ENCODE measurements around the gene IDH2. TPM values are rescaled to one million over a fixed set of nuclear protein-coding genes. Genes with fewer than 3 reads are reported as not detected.
"Not testable (repeated sequence)": the region's sequence is repeated elsewhere in the genome, so short reads cannot be mapped to it uniquely, and the experiment has no call there.

The IDH2 gene
- total RNA-seq: 10 to 100 TPM; 94.3 to 96.4 TPM

DNA sequence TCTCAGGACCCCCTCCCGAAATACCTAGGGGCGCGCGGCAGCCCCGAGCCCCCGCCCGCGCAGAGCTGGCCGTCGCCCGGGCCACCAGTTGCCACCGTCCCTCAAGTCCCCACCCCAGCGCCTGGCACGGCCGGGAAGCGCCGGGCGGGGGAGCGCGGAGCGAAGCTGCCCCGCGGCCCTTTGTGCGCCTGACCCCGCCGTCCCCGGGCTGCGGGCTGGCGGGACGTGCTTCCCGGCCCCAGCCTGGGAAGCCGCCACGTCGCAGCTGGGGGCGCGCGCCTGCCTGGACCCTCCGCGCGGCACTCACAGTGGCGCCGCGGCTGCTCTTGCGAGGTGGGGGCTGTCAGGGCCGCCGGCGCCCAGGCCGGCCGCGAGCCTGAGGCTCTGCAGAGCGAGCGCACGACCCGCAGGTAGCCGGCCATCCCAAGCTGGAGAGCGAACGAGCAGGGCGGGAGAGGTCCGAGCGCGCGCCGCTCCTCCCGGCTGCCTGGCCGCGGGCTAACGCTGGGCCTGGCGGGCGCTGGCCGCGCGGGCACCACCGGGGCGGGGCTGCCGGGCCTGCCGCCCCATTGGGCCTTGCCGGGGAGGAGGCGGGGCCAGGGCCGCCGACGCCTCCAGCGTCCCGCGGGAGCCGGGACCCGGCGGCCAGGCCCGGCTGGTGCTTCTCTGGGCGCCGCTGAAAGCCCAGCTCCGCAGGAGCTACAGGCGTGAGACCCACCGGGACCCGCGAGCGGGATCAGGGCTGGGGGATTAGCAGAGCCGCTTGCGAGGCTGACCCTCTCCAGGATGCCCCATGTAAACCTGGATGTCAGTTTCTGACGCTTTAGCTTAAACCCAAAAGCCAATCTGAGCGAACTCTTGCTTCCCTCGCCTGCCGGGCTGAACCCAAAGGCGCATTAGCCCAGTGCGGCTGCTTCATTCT lies at the start of gene IDH2:
TSS of gene IDH2 (minus strand) at position 500 of the 922 bp plus-strand sequence. CDS start at position 422, 78 bp downstream.
- peaks cover 44 to 52% of the 10 kb centered on the region in 2 donors for H3K4me1 Mint-ChIP-seq (ENCODE audit: low read depth in 2 of 2)
- DNase-seq (ENCODE audit: low spot score) (peak; percentile 89), ATAC-seq (peak; percentile 89 to 95)
- peaks cover 4% of the 10 kb centered on the region for H3K36me3 Mint-ChIP-seq
- peaks cover 0 to 2% of the 10 kb centered on the region in 2 donors for H3K27me3 Mint-ChIP-seq
- H3K9me3 Mint-ChIP-seq: no peaks in the 10 kb centered on the region
- H3K4me3 Mint-ChIP-seq: peak within 1 kb of the TSS; percentile 91
- peak within 1 kb of the TSS; percentile 84 to 90 for H3K27ac Mint-ChIP-seq

DNA sequence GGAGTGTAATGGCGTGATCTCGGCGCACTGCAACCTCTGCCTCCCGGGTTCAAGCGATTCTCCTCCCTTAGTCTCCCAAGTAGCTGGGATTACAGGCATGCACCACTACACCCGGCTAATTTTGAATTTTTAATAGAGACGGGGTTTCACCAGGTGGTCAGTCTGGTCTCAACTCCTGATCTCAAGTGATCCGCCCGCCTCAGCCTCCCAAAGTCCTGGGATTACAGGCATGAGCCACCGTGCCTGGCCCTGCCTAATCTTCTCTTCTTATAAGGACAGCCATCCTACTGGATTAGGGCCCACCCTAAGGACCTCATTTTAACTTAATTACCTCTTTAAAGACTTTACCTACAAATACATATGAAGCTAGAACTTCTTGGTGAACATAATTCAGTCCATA lies 48.3 kb upstream of the IDH2 start:
- H3K36me3 Mint-ChIP-seq; H3K9me3 Mint-ChIP-seq; H3K4me1 Mint-ChIP-seq (ENCODE audit: low read depth in 2 of 2); H3K27me3 Mint-ChIP-seq; DNase-seq (ENCODE audit: low spot score); H3K27ac Mint-ChIP-seq; ATAC-seq; H3K4me3 Mint-ChIP-seq: not testable (repeated sequence)

DNA sequence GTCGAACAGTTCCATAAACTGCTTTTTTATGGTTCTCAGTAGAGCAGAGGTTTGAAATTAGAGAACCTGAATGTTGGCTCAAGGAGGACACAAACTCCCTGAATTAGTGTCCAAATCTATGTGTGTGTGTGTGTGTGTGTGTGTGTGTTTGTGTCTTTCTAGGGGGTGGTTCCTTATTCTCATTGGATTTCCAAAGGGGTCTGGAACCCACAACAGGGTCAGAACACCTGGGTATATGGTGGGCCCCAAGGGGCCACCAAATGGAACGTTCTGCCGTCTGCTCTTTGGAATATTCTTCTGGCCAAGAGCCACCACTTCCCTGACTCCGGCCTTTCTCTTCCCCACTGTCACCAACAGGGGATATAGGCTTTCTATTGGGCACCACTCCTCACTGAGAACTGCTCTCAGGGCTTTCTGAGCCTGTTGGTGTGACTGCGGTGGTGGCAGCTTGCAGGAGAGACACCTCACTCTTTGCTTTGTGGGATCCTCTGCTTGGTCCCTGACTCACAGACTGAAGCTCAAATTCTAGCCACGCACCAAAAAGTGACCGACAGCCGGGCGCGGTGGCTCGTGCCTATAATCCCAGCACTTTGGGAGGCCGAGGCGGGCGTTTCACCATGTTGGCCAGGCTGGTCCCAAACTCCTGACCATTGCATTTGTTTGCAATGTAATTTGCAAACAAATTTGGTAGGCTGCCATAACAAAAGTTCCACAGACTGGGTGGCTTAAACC lies 47.5 kb upstream of the IDH2 start:
- no peaks in the 10 kb centered on the region for H3K27me3 Mint-ChIP-seq
- ATAC-seq: no peak
- H3K4me1 Mint-ChIP-seq (ENCODE audit: low read depth in 2 of 2): peaks cover 0 to 5% of the 10 kb centered on the region in 2 donors
- H3K36me3 Mint-ChIP-seq: no peaks in the 10 kb centered on the region
- H3K27ac Mint-ChIP-seq: no peak overlapping the region
- H3K9me3 Mint-ChIP-seq: no peaks in the 10 kb centered on the region
- H3K4me3 Mint-ChIP-seq: no peak overlapping the region
- no peak for DNase-seq (ENCODE audit: low spot score)

DNA sequence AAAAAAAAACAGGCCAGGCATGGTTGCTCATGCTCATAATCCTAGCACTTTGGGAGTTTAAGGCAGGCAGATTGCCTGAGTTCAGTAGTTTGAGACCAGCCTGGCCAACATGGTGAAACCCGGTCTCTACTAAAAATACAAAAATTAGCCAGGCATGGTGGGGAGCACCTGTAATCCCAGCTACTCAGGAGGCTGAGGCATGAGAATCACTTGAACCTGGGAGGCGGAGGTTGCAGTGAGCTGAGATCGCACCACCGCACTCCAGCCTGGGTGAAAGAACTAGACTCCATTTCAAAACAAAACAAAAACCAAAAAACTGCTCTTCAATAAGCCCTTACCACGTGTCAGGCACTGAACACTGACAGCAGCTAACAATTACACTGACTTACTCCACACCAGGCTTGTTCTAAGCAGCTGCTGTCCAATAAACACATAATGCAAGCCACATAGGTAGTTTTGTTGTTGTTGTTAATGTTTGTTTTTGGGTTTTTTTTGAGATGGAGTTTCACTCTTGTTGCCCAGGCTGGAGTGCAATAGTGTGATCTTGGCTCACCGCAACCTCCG lies 44.0 kb upstream of the IDH2 start:
- not testable (repeated sequence) for H3K4me3 Mint-ChIP-seq; H3K36me3 Mint-ChIP-seq; DNase-seq (ENCODE audit: low spot score)

DNA sequence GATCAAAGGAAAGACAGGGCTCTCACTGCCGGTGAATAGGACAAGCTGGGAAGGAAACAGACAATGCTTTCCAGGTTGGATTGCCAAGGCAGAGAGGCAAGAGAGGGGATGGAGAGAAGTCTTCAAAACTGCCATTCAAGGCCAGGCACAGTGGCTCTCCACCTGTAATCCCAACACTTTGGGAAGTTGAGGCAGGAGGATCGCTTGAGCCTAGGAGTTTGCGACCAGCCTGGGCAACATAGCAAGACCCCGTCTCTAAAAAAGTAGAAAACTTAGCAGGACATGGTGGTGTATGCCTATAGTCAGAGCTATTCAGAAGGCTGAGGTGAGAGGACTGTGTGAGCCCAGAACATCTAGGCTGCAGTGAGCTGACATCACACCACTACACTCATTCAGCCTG lies 43.5 kb upstream of the IDH2 start:
- Mint-ChIP-seq H3K4me3 (no peak overlapping the region), H3K36me3 (no peaks in the 10 kb centered on the region), H3K27ac (peak overlapping the region in 1 of 2 donors; percentile 11), H3K9me3 (no peaks in the 10 kb centered on the region), H3K4me1 (ENCODE audit: low read depth in 2 of 2) (peaks cover 0 to 5% of the 10 kb centered on the region in 2 donors), H3K27me3 (no peaks in the 10 kb centered on the region)
- DNase-seq (ENCODE audit: low spot score) (no peak), ATAC-seq (no peak)

More for the DNA sequence above, 44.0 kb upstream of the IDH2 start:
- H3K27me3 Mint-ChIP-seq; H3K4me1 Mint-ChIP-seq (ENCODE audit: low read depth in 2 of 2); H3K27ac Mint-ChIP-seq; H3K9me3 Mint-ChIP-seq; ATAC-seq: not testable (repeated sequence)

DNA sequence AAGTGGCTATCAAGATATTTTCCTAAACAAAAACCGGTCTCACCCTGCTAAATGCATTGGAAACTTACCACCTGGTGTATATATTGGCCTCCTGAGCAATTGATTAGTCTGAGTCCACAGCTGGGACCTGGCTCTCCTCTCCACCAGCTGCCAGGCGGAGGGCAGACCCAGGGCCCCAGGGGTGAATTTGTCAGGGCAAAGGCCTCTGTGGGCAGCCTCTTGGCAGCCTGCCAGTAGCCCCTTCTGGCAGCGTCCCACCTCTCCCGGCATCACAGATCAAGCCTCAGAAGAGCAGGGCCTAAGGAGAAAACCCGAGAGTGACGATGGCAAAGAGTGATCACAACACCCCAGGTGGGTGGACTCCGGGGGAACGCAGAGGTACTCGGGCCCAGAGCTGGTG lies 43.0 kb upstream of the IDH2 start:
- Mint-ChIP-seq H3K27me3 (no peaks in the 10 kb centered on the region), H3K4me1 (ENCODE audit: low read depth in 2 of 2) (peaks cover 0 to 5% of the 10 kb centered on the region in 2 donors), H3K27ac (peak overlapping the region in 1 of 2 donors; percentile 11), H3K4me3 (no peak overlapping the region), H3K9me3 (no peaks in the 10 kb centered on the region), H3K36me3 (no peaks in the 10 kb centered on the region)
- DNase-seq (ENCODE audit: low spot score) (no peak), ATAC-seq (no peak)

DNA sequence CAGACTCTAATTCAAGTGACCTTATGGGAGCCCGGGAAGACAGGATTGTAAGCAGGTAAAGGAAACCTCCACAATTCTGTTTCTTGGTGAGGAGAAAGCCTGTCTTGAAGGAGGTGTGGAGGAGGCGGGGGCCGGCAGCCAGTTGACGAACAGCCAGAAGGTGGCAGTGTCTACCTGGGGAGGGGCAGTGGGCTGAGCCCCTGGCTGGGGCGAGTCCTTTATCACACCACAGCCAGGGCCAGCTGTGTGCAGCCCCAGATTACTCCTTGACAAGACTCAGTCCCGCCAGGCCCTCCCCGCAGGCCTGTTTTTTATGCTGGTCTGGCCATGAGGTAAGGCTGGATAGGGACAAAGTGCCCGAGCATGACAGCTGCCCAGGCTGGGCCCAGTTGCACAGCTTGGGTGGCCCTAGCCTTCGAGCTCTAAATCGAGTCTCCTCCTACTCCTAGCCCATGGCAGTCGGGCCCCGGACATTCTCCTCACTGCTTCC lies 40.9 kb upstream of the IDH2 start:
- H3K36me3 Mint-ChIP-seq: no peaks in the 10 kb centered on the region

DNA sequence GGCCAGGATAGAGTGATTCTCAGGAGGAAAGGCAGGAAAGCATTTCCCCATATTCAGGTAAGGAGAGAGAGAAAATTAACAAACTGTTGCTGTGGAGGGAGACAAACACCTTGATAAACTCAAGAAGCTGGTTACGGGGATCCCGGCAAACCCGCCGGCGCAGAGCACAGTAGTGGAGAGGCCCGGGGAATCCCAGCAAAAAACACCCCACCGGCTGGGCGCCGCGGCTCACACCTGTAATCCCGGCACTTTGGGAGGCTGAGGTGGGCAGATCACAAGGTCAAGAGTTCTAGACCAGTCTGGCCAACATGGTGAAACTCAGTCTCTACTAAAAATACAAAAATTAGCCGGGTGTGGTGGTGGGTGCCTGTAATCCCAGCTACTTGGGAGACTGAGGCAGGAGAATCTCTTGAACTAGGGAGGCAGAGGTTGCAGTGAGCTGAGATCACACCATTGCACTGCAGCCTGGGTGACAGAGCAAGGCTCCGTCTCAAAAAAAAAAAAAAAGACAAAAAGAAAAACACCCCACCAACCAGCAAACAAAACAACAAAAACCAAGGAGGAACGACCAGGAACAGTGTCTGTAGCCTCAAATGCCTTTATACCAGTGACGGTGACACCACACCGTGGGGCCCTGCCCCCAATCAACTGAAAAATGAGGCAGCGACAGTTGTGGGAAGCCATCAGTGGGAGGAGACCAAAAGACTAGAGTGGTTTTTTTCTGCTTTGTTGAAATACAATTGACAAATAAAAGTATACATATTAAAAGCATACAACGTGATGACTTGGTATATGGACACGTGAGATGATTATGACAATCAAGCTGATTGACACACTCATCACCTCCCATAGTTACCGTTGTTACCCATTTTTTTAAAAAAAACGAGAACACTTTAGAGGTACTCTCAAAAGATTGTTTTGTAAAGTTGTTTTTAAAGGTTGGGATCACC lies 40.2 kb upstream of the IDH2 start:
- Mint-ChIP-seq H3K27me3 (no peaks in the 10 kb centered on the region), H3K4me1 (ENCODE audit: low read depth in 2 of 2) (no peaks in the 10 kb centered on the region)

More for the DNA sequence above, 40.9 kb upstream of the IDH2 start:
- Mint-ChIP-seq H3K9me3 (no peaks in the 10 kb centered on the region), H3K27me3 (no peaks in the 10 kb centered on the region), H3K4me3 (peak overlapping the region; percentile 15), H3K27ac (peak overlapping the region in 1 of 2 donors; percentile 59), H3K4me1 (ENCODE audit: low read depth in 2 of 2) (no peaks in the 10 kb centered on the region)
- peak; percentile 73 to 86 for ATAC-seq
- DNase-seq (ENCODE audit: low spot score): no peak

DNA sequence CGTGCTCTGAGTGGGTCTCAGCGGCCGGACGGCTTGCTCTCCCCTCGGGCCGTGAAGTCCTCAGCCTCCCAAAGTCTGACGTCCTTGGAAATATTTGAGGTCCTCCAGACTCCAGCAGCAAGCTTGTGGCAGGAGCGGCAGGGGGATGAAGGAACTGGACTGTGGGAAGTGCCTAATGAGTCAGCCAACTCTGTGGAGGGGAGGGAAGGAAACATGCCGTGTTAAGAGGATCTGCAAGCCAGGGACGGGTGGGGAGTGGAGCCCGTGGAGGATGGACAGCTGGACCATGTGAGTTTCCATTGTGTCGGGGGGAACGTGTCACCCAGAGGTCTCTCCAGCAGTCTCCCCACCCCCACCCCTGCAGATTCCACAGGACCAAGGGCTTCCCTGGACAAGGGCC lies 39.4 kb upstream of the IDH2 start:
- H3K27ac Mint-ChIP-seq: no peak overlapping the region
- ATAC-seq: no peak
- DNase-seq (ENCODE audit: low spot score): no peak
- H3K9me3 Mint-ChIP-seq: no peaks in the 10 kb centered on the region
- no peaks in the 10 kb centered on the region for H3K4me1 Mint-ChIP-seq (ENCODE audit: low read depth in 2 of 2)
- no peak overlapping the region for H3K4me3 Mint-ChIP-seq
- no peaks in the 10 kb centered on the region for H3K27me3 Mint-ChIP-seq
- H3K36me3 Mint-ChIP-seq: no peaks in the 10 kb centered on the region

More for the DNA sequence above, 40.2 kb upstream of the IDH2 start:
- H3K9me3 Mint-ChIP-seq: no peaks in the 10 kb centered on the region
- peak overlapping the region in 1 of 2 donors; percentile 59 for H3K27ac Mint-ChIP-seq
- peak in 1 of 2 donors; percentile 52 for ATAC-seq
- no peaks in the 10 kb centered on the region for H3K36me3 Mint-ChIP-seq
- H3K4me3 Mint-ChIP-seq: peak overlapping the region; percentile 15
- no peak for DNase-seq (ENCODE audit: low spot score)

DNA sequence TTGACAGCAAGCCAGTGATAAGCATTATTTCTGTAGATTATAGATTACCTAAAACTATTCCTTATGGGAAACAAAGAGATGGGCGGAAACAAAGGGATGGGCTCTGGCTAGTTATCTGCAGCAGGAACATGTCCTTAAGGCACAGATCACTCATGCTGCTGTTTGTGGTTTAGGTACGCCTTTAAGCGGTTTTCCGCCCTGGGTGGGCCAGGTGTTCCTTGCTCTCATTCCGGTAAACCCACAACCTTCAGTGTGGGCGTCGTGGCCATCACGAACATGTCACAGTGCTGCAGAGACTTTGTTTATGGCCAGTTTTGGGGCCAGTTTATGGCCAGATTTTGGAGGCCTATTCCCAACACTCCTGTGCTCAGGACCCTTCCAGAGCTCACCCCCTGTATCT lies 37.3 kb upstream of the IDH2 start:
- H3K4me3 Mint-ChIP-seq; ATAC-seq; H3K27ac Mint-ChIP-seq; H3K9me3 Mint-ChIP-seq; H3K27me3 Mint-ChIP-seq; H3K36me3 Mint-ChIP-seq; DNase-seq (ENCODE audit: low spot score); H3K4me1 Mint-ChIP-seq (ENCODE audit: low read depth in 2 of 2): not testable (repeated sequence)

DNA sequence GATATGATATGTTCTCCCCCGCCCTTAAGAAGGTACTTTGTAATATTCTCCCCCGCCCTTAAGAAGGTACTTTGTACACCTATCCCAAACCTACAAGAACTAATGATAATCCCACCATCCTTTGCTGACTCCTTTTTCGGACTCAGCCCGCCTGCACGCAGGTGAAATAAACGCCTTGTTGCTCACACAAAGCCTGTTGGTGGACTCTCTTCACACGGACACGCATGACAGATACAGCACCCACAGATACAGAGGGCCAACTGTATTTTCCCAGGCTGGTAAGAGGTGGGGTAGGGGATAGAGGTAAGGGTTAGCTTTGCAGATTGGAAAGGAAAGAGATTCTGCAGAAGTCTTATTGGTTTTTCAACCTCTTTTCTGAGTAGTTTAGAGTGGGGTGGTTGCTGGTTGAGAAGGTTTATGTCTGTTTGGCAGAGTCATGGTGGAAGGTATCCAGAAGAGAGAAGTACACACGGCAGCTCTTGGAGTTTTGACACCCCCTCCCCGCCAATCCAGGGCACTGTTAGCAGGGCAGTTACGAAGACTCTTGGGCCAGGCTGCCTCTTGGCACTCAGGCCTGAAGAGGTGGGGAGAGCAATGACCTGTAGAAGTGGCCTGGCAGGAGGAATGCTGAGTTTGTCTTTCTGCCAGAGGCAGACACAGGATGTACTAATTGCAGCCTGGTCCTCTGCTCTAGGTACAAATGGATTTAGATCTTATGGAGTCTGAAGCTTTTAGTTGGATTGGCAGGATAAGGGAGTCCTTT lies 36.0 kb upstream of the IDH2 start:
- no peak overlapping the region for H3K27ac Mint-ChIP-seq
- H3K4me1 Mint-ChIP-seq (ENCODE audit: low read depth in 2 of 2): no peaks in the 10 kb centered on the region
- no peaks in the 10 kb centered on the region for H3K9me3 Mint-ChIP-seq
- H3K27me3 Mint-ChIP-seq: no peaks in the 10 kb centered on the region
- ATAC-seq: no peak
- H3K4me3 Mint-ChIP-seq: no peak overlapping the region
- DNase-seq (ENCODE audit: low spot score): no peak
- no peaks in the 10 kb centered on the region for H3K36me3 Mint-ChIP-seq

DNA sequence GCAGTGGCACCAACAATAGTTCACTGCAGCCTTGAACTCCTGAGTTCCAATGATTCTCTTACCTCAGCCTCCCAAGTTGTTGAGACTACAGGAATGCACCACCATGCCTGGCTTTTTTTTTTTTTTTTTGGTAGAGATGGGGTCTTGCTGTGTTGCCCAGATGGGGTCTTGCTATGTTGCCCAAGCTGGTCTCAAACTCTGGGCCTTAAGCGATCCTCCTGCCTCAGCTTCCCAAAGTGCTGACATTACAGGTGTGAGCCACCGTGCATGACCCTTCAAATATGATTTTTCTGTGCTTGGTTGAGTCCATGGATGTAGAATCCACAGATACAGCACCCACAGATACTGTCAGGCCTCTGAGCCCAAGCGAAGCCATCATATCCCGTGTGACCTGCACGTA lies 30.2 kb upstream of the IDH2 start:
- no peaks in the 10 kb centered on the region for H3K36me3 Mint-ChIP-seq

More for the DNA sequence above, 30.2 kb upstream of the IDH2 start:
- Mint-ChIP-seq H3K4me3 (no peak overlapping the region), H3K9me3 (no peaks in the 10 kb centered on the region), H3K27ac (no peak overlapping the region), H3K27me3 (peaks cover 6 to 9% of the 10 kb centered on the region in 2 donors), H3K4me1 (ENCODE audit: low read depth in 2 of 2) (peaks cover 0 to 4% of the 10 kb centered on the region in 2 donors)
- ATAC-seq (no peak), DNase-seq (ENCODE audit: low spot score) (no peak)
